ENCODE results near the gene MKRN2. TPM values are rescaled to one million over a fixed set of nuclear protein-coding genes. Genes with fewer than 3 reads are reported as not detected.

MKRN2 gene
- total and polyA plus RNA-seq, 2 donors, result 26.4 to 30.0 TPM

DNA sequence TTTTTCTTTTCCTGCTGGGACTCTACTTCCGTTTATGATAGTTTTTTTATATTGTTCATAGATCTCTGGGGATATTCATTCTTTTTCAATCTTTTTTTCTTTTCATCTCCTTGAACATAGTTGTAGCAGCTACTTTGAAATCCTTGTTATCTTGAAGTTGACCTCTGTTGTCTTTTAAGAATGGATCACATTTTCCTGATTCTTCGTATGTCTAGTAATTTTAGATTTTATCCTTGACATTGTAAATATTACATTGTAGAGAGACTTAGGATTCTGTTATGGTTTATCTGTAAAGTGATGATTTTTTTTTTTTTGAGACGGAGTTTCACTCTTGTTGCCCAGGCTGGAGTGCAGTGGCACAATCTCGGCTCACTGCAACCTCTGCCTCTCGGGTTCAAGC, 20.5 kb downstream of the MKRN2 start:
- Histone ChIP-seq H3K9me3 (ENCODE audit: control insufficient read depth in 2 of 2, insufficient read depth in 1 of 2, low read length in 1 of 2) (peaks cover 0 to 1% of the 10 kb centered on the region in 2 donors), H3K4me1 (ENCODE audit: control insufficient read depth in 2 of 2, insufficient read depth in 2 of 2, low read length in 2 of 2) (no peaks in the 10 kb centered on the region), H3K27ac (ENCODE audit: low read depth in 1 of 2, low read length in 1 of 2) (no peak overlapping the region), H3K27me3 (ENCODE audit: control insufficient read depth in 2 of 2, insufficient read depth in 1 of 2, low read length in 1 of 2) (no peaks in the 10 kb centered on the region), H3K36me3 (ENCODE audit: control insufficient read depth in 2 of 2, insufficient read depth in 2 of 2, low read length in 1 of 2) (peaks cover 80 to 86% of the 10 kb centered on the region in 2 donors), H3K4me3 (ENCODE audit: low read length in 2 of 2) (no peak overlapping the region)
- no peak for DNase-seq (ENCODE audit: low read depth in 6 of 9, low spot score in 9 of 9)
- 98% methylated on average over 5 of the region's 5 CpGs for WGBS

DNA sequence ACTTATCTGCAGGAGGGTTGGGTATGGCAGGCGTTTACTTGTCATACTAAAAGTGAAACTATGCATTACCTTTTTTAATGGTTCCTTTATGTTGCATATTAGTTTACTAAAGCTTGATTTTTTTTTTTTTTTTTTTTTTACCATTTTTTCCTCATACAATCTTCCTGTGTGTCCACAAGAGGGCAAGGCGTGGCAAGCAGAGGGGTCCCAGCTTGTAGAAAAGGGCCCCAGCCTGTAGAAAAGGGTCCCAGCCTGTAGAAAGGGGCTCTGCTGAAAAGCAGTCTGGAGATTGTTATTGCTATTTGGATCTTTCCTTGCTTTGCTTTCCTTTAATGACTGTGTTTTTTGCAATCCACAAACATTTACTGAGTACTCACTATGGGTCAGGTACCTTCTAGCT, 21.9 kb downstream of the MKRN2 start:
- 92% methylated on average over 2 of the region's 2 CpGs for WGBS
- Histone ChIP-seq H3K4me3 (ENCODE audit: low read length in 2 of 2) (no peak overlapping the region), H3K27ac (ENCODE audit: low read depth in 1 of 2, low read length in 1 of 2) (no peak overlapping the region), H3K9me3 (ENCODE audit: control insufficient read depth in 2 of 2, insufficient read depth in 1 of 2, low read length in 1 of 2) (peaks cover 0 to 1% of the 10 kb centered on the region in 2 donors), H3K36me3 (ENCODE audit: control insufficient read depth in 2 of 2, insufficient read depth in 2 of 2, low read length in 1 of 2) (peaks cover 81 to 90% of the 10 kb centered on the region in 2 donors), H3K4me1 (ENCODE audit: control insufficient read depth in 2 of 2, insufficient read depth in 2 of 2, low read length in 2 of 2) (no peaks in the 10 kb centered on the region), H3K27me3 (ENCODE audit: control insufficient read depth in 2 of 2, insufficient read depth in 1 of 2, low read length in 1 of 2) (no peaks in the 10 kb centered on the region)
- DNase-seq (ENCODE audit: low read depth in 6 of 9, low spot score in 9 of 9), result no peak

DNA sequence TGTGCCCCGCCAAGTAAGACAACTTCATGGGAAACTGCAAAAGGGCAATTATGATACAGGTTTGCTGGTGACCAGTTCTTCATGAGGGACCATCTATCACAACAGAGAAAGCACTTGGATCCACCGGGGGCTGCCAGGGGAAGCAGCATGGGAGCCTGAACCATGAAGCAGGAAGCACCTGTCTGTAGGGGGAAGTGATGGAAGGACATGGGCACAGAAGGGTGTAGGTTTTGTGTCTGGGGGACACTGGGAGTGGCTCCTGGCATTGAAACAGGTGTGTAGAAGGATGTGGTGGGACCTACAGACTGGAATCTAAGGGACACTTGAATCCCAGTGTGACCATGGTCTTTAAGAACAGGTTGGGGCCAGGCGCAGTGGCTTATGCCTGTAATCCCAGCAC, 22.6 kb downstream of the MKRN2 start:
- H3K27me3 ChIP-seq (ENCODE audit: control insufficient read depth in 2 of 2, insufficient read depth in 1 of 2, low read length in 1 of 2), result no peaks in the 10 kb centered on the region
- H3K27ac ChIP-seq (ENCODE audit: low read depth in 1 of 2, low read length in 1 of 2), result no peak overlapping the region
- H3K4me1 ChIP-seq (ENCODE audit: control insufficient read depth in 2 of 2, insufficient read depth in 2 of 2, low read length in 2 of 2), result no peaks in the 10 kb centered on the region
- 66% methylated on average over 3 of the region's 3 CpGs for WGBS
- peaks cover 81 to 90% of the 10 kb centered on the region in 2 donors for H3K36me3 ChIP-seq (ENCODE audit: control insufficient read depth in 2 of 2, insufficient read depth in 2 of 2, low read length in 1 of 2)
- H3K4me3 ChIP-seq (ENCODE audit: low read length in 2 of 2), result no peak overlapping the region
- DNase-seq (ENCODE audit: low read depth in 6 of 9, low spot score in 9 of 9), result no peak
- peaks cover 0 to 1% of the 10 kb centered on the region in 2 donors for H3K9me3 ChIP-seq (ENCODE audit: control insufficient read depth in 2 of 2, insufficient read depth in 1 of 2, low read length in 1 of 2)

DNA sequence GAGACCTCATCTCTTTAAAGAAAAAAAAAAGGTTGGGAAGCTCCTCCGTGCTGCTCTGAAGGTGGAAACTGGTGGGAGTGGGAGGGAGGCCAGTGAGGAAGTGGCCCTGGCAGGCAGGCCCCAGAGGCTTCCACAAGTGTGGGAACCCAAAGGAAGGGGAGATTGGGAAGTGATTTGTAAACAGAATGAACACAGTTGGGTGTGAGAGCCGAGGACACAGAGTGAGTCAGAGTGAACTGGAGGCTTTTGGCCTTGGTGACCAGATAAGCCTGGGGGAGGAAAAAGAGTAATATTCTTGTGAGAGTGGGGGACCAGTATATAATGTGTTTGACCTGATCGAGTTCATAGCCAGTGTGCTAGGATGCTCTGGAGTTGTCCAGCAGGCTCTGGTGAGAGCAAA, 23.0 kb downstream of the MKRN2 start:
- peaks cover 0 to 1% of the 10 kb centered on the region in 2 donors for H3K9me3 ChIP-seq (ENCODE audit: control insufficient read depth in 2 of 2, insufficient read depth in 1 of 2, low read length in 1 of 2)
- no peak for DNase-seq (ENCODE audit: low read depth in 6 of 9, low spot score in 9 of 9)
- H3K36me3 ChIP-seq (ENCODE audit: control insufficient read depth in 2 of 2, insufficient read depth in 2 of 2, low read length in 1 of 2), result peaks cover 81 to 90% of the 10 kb centered on the region in 2 donors
- H3K27ac ChIP-seq (ENCODE audit: low read depth in 1 of 2, low read length in 1 of 2), result no peak overlapping the region
- no peak overlapping the region for H3K4me3 ChIP-seq (ENCODE audit: low read length in 2 of 2)
- 67% methylated on average over 3 of the region's 3 CpGs for WGBS
- H3K27me3 ChIP-seq (ENCODE audit: control insufficient read depth in 2 of 2, insufficient read depth in 1 of 2, low read length in 1 of 2), result no peaks in the 10 kb centered on the region
- no peaks in the 10 kb centered on the region for H3K4me1 ChIP-seq (ENCODE audit: control insufficient read depth in 2 of 2, insufficient read depth in 2 of 2, low read length in 2 of 2)

DNA sequence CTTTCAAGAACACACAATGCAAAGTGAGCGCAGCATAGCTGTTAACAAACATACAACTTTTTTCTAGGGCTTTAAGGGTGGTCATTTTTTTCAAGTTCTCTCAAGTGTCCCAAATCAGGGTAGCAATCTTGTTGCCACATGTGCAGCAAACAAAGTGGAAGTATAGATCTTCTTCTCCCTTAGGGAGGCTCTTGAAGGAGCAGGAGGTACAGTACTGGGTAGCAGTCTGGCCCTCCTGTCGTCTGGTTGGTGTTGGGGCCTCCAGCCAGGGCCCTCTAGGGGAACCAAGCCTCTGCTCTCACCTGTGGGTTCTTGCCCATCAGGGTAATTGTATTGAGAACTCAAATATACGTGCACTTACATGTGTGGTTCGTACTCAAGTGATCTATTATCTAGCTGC, 25.8 kb downstream of the MKRN2 start:
- Histone ChIP-seq H3K36me3 (ENCODE audit: control insufficient read depth in 2 of 2, insufficient read depth in 2 of 2, low read length in 1 of 2) (peaks cover 84 to 93% of the 10 kb centered on the region in 2 donors), H3K4me1 (ENCODE audit: control insufficient read depth in 2 of 2, insufficient read depth in 2 of 2, low read length in 2 of 2) (no peaks in the 10 kb centered on the region), H3K9me3 (ENCODE audit: control insufficient read depth in 2 of 2, insufficient read depth in 1 of 2, low read length in 1 of 2) (no peaks in the 10 kb centered on the region), H3K4me3 (ENCODE audit: low read length in 2 of 2) (no peak overlapping the region), H3K27me3 (ENCODE audit: control insufficient read depth in 2 of 2, insufficient read depth in 1 of 2, low read length in 1 of 2) (no peaks in the 10 kb centered on the region), H3K27ac (ENCODE audit: low read depth in 1 of 2, low read length in 1 of 2) (no peak overlapping the region)
- 96% methylated on average over 4 of the region's 4 CpGs for whole genome bisulfite sequencing
- DNase-seq (ENCODE audit: low read depth in 6 of 9, low spot score in 9 of 9), result no peak

DNA sequence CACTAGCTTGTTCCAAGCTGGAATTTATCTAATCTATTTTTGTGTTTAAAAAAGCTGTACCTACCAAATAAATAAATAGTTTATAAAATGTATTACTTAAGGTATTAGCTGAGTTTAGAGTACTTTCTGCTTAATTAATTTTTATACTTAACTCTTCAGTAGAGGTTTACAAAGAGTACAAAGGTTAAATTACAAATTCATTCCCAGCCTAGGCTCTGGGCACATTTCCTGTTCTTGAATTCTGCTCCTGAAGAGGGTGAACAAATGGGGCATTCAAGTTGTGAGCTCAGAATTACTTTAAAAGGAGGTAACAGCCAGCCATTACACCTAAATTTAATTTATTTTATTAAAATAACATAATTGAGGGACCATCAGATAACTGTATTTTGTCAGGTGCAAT, 26.4 kb downstream of the MKRN2 start:
- H3K4me1 ChIP-seq (ENCODE audit: control insufficient read depth in 2 of 2, insufficient read depth in 2 of 2, low read length in 2 of 2), result no peaks in the 10 kb centered on the region
- H3K27ac ChIP-seq (ENCODE audit: low read depth in 1 of 2, low read length in 1 of 2), result no peak overlapping the region
- no peak for DNase-seq (ENCODE audit: low read depth in 6 of 9, low spot score in 9 of 9)
- no peaks in the 10 kb centered on the region for H3K9me3 ChIP-seq (ENCODE audit: control insufficient read depth in 2 of 2, insufficient read depth in 1 of 2, low read length in 1 of 2)
- no peaks in the 10 kb centered on the region for H3K27me3 ChIP-seq (ENCODE audit: control insufficient read depth in 2 of 2, insufficient read depth in 1 of 2, low read length in 1 of 2)
- peaks cover 86 to 93% of the 10 kb centered on the region in 2 donors for H3K36me3 ChIP-seq (ENCODE audit: control insufficient read depth in 2 of 2, insufficient read depth in 2 of 2, low read length in 1 of 2)
- no peak overlapping the region for H3K4me3 ChIP-seq (ENCODE audit: low read length in 2 of 2)

DNA sequence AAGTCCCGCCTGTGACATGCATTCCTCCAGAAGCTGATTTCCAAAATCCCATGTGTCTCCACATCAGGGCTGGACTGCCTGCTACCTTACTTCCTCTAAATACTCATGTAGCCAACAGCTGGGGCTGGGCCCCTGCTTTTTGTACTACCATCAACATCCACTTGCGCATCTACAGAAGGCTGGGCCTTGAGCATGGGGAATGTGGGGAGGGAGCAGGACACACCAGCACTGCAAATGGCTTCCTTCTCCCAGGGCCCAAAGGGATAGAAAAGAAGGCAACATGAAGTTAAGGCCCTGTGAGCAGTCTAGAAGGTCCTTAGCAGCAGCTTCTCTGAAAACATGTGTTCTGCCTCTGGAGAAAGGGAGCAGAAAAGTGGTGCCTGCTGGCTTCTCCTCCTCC, 27.2 kb downstream of the MKRN2 start:
- peaks cover 90 to 94% of the 10 kb centered on the region in 2 donors for H3K36me3 ChIP-seq (ENCODE audit: control insufficient read depth in 2 of 2, insufficient read depth in 2 of 2, low read length in 1 of 2)
- no peaks in the 10 kb centered on the region for H3K27me3 ChIP-seq (ENCODE audit: control insufficient read depth in 2 of 2, insufficient read depth in 1 of 2, low read length in 1 of 2)
- H3K9me3 ChIP-seq (ENCODE audit: control insufficient read depth in 2 of 2, insufficient read depth in 1 of 2, low read length in 1 of 2), result no peaks in the 10 kb centered on the region
- H3K4me1 ChIP-seq (ENCODE audit: control insufficient read depth in 2 of 2, insufficient read depth in 2 of 2, low read length in 2 of 2), result no peaks in the 10 kb centered on the region
- WGBS, result 97% methylated on average over 2 of the region's 2 CpGs
- H3K27ac ChIP-seq (ENCODE audit: low read depth in 1 of 2, low read length in 1 of 2), result no peak overlapping the region
- no peak for DNase-seq (ENCODE audit: low read depth in 6 of 9, low spot score in 9 of 9)
- no peak overlapping the region for H3K4me3 ChIP-seq (ENCODE audit: low read length in 2 of 2)

DNA sequence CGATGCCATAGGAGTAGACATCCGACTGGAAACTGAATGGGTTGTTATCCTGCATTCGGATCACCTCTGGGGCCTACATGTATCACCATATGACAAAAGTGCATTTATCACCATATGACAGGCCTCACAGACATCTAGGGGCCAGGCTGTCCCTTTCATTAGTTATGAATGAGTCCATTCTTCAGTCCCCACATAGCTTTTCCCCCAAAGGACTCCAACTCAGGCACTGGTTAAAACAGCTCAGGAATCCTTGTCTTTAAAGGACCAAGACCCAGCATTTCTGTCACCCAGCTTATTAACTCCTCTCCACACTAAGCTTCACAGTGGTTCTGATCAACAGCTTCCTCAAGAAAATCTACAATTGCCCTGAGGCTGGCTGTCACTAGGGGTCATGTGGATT, 28.3 kb downstream of the MKRN2 start:
- DNase-seq (ENCODE audit: low read depth in 6 of 9, low spot score in 9 of 9), result no peak
- 95% methylated on average over 3 of the region's 3 CpGs for WGBS

DNA sequence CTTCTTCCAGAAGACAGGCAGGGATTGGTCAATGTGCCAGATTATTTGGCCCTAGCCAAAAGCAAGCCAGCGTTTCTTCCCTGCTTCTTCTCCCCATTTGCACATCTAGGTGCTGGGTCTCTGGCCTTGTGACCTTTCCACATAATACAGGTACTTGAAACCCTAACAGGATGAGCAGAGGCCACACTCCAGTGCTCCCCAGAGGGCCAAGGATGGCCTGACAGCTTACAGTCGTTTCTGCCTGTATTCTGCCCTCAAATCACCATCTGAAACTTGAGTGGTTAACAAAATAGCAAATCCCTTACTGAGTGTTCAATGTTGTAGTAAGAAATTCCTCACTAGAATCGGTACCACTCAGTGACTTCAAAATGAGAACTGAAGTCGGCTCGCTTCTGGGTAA, 29.1 kb downstream of the MKRN2 start:
- 93% methylated on average over 5 of the region's 5 CpGs for WGBS
- H3K36me3 ChIP-seq (ENCODE audit: control insufficient read depth in 2 of 2, insufficient read depth in 2 of 2, low read length in 1 of 2), result peaks cover 91 to 92% of the 10 kb centered on the region in 2 donors

More for the DNA sequence above, 28.3 kb downstream of the MKRN2 start:
- Histone ChIP-seq H3K4me1 (ENCODE audit: control insufficient read depth in 2 of 2, insufficient read depth in 2 of 2, low read length in 2 of 2) (no peaks in the 10 kb centered on the region), H3K27me3 (ENCODE audit: control insufficient read depth in 2 of 2, insufficient read depth in 1 of 2, low read length in 1 of 2) (no peaks in the 10 kb centered on the region), H3K9me3 (ENCODE audit: control insufficient read depth in 2 of 2, insufficient read depth in 1 of 2, low read length in 1 of 2) (no peaks in the 10 kb centered on the region), H3K4me3 (ENCODE audit: low read length in 2 of 2) (no peak overlapping the region), H3K27ac (ENCODE audit: low read depth in 1 of 2, low read length in 1 of 2) (no peak overlapping the region), H3K36me3 (ENCODE audit: control insufficient read depth in 2 of 2, insufficient read depth in 2 of 2, low read length in 1 of 2) (peaks cover 89 to 90% of the 10 kb centered on the region in 2 donors)

DNA sequence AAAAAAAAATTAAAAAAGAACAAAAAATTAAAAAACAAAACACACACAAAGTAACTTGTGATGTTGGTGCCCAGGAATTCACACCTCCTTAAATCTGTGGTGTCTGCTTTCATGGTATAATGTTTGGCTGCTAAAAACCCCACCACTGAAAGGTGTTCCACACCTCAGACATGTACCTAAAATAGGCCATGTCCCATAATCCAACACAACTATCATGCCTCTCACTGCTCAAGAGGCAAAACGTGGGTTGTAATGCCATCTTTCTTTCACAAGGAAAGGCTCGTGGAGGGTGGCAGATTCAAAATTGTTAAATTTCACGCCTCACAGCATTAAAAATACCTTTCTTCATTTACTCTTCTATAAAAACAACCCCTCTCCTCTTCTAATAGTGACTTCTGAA, 29.5 kb downstream of the MKRN2 start:
- Histone ChIP-seq H3K27ac (ENCODE audit: low read depth in 1 of 2, low read length in 1 of 2) (no peak overlapping the region), H3K27me3 (ENCODE audit: control insufficient read depth in 2 of 2, insufficient read depth in 1 of 2, low read length in 1 of 2) (no peaks in the 10 kb centered on the region), H3K4me1 (ENCODE audit: control insufficient read depth in 2 of 2, insufficient read depth in 2 of 2, low read length in 2 of 2) (no peaks in the 10 kb centered on the region), H3K9me3 (ENCODE audit: control insufficient read depth in 2 of 2, insufficient read depth in 1 of 2, low read length in 1 of 2) (no peaks in the 10 kb centered on the region), H3K4me3 (ENCODE audit: low read length in 2 of 2) (no peak overlapping the region), H3K36me3 (ENCODE audit: control insufficient read depth in 2 of 2, insufficient read depth in 2 of 2, low read length in 1 of 2) (peaks cover 91 to 92% of the 10 kb centered on the region in 2 donors)
- WGBS, result 96% methylated on average over 3 of the region's 3 CpGs
- no peak for DNase-seq (ENCODE audit: low read depth in 6 of 9, low spot score in 9 of 9)

More for the DNA sequence above, 29.1 kb downstream of the MKRN2 start:
- no peak for DNase-seq (ENCODE audit: low read depth in 6 of 9, low spot score in 9 of 9)
- Histone ChIP-seq H3K4me1 (ENCODE audit: control insufficient read depth in 2 of 2, insufficient read depth in 2 of 2, low read length in 2 of 2) (no peaks in the 10 kb centered on the region), H3K27ac (ENCODE audit: low read depth in 1 of 2, low read length in 1 of 2) (no peak overlapping the region), H3K9me3 (ENCODE audit: control insufficient read depth in 2 of 2, insufficient read depth in 1 of 2, low read length in 1 of 2) (no peaks in the 10 kb centered on the region), H3K4me3 (ENCODE audit: low read length in 2 of 2) (no peak overlapping the region), H3K27me3 (ENCODE audit: control insufficient read depth in 2 of 2, insufficient read depth in 1 of 2, low read length in 1 of 2) (no peaks in the 10 kb centered on the region)

All from thymus (tissue), 11 donors.